AG09319 (cell line): ENCODE data around the gene RETREG2.
A peak's percentile ranks its signal among the peaks of the same experiment; 100 is the strongest.

Experiments
- DNase-seq: peaks from one replicate; pipeline ENCODE4 v3.0.0-alpha.2; 2010; ENCODE audit warnings: low read depth; ENCODE audit errors: extremely low read depth
- TF ChIP-seq, protein P1 (sequence below): IDR thresholded peaks from 2 replicates; pipeline ENCODE4 v1.5.1; 2011; ENCODE audit warnings: low read depth, mild to moderate bottlenecking, inconsistent platforms, low read length, moderate library complexity

Gene RETREG2

DNA sequence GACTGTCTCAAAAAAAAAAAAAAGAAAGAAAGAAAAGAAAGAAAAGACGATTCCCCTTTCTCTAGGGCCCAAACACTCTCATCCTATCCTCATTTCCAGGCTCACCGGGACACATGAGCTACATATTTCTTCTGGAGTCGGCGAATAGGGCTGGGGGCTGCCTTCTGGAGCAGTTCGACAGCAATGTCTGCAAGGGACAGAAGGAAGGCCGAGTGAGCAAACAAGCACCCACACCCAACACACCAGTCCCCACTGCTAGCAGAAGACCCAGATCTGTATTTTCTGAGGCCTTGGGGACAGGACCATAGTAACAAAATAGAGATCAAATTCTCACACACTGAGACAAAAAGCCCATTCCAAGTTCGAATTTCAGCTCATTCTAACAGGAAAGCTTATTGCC is 2.6 kb upstream of the RETREG2 start:
- DNase-seq: no peak
- TF ChIP-seq, protein P1, sequence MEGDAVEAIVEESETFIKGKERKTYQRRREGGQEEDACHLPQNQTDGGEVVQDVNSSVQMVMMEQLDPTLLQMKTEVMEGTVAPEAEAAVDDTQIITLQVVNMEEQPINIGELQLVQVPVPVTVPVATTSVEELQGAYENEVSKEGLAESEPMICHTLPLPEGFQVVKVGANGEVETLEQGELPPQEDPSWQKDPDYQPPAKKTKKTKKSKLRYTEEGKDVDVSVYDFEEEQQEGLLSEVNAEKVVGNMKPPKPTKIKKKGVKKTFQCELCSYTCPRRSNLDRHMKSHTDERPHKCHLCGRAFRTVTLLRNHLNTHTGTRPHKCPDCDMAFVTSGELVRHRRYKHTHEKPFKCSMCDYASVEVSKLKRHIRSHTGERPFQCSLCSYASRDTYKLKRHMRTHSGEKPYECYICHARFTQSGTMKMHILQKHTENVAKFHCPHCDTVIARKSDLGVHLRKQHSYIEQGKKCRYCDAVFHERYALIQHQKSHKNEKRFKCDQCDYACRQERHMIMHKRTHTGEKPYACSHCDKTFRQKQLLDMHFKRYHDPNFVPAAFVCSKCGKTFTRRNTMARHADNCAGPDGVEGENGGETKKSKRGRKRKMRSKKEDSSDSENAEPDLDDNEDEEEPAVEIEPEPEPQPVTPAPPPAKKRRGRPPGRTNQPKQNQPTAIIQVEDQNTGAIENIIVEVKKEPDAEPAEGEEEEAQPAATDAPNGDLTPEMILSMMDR: no peak

DNA sequence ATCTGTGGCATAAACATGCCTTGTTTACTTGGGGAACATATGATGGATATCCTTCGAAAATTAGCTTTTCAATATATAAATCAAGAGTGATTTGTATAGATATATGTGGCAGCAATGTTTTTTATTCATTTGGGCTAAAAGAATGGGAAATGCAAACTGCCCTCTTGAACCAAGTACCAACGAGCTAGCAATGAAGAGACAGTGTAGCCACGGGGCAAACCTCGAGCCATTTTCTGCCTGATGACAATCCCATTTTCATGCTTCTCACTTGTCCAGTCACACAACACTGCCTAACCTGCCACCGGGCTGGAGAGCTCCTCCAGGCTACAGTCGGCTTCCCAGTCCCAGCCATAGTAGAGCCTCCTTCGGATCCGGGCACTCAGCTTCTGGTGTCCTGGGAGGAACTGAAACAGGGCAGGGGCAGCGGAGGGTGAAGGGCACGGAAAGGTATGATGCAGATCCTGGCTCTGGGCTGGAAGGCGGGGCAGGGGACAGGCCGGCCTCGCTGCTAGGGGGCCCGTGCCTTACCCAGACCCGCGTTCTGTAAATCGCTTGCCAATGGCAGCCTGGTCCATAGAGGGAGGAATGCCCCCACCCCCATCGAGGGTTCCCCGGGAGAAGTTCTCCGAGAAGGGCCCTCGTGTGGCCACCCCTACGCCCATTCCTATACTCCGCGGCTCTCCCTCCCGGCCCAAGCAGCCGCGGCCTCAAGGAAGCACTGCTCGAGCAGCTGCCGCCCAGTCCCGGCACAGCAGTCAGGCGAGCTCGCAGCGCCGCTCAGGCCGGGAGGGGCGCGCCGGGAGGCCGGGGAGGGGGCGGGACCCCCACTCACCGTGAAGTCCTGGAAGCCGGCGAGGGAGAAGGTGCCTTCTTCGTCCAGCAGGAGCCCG is 1.9 kb upstream of the RETREG2 start:
- no peak for DNase-seq

GRCh38 chr2:219176818-219177551 is 1.1 kb upstream of the RETREG2 start, which contains the start of gene CNPPD1:
Gene CNPPD1, minus strand, starts transcription at chr2:219176925. Its CDS starts 97 bp downstream, at chr2:219176828.
- TF ChIP-seq, protein P1: no peak
- peak; percentile 48 for DNase-seq

More for the DNA sequence above, 1.9 kb upstream of the RETREG2 start:
- TF ChIP-seq, protein P1: peak; percentile 11

GRCh38 chr2:219178377-219179175 is 501 bp downstream of the RETREG2 start:
- no peak for DNase-seq
- TF ChIP-seq, protein P1: no peak

GRCh38 chr2:219179601-219180465 is 1.8 kb downstream of the RETREG2 start:
- TF ChIP-seq, protein P1: no peak
- no peak for DNase-seq

DNA sequence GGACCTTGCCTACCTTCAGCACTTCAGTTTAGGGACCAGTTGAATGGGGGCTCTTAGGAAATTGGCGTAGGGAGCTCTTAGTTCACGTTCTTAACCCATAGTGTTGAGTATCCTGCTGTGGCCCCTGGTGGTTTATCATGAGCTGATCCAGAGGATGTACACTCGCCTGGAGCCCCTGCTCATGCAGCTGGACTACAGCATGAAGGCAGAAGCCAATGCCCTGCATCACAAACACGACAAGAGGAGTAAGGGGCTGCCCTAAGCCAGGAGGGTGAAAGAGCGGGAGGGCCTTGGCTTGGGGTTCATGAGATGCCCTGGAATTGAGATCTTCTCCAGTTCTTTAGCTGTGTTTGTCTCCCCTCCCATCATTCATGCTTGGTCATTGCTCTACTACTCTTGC is 2.9 kb downstream of the RETREG2 start:
- TF ChIP-seq, protein P1: no peak
- DNase-seq: no peak
